GM21723 (cell line): ENCODE data around the gene CERS6.

ENCODE experiments used
- ATAC-seq: cut with Tn5 transposase; IDR thresholded peaks from one replicate; pipeline ENCODE4 v1.9.1; 2021; ENCODE audit warnings: mild to moderate bottlenecking, moderate library complexity; ENCODE audit not compliant: unreplicated experiment

The CERS6 gene

DNA sequence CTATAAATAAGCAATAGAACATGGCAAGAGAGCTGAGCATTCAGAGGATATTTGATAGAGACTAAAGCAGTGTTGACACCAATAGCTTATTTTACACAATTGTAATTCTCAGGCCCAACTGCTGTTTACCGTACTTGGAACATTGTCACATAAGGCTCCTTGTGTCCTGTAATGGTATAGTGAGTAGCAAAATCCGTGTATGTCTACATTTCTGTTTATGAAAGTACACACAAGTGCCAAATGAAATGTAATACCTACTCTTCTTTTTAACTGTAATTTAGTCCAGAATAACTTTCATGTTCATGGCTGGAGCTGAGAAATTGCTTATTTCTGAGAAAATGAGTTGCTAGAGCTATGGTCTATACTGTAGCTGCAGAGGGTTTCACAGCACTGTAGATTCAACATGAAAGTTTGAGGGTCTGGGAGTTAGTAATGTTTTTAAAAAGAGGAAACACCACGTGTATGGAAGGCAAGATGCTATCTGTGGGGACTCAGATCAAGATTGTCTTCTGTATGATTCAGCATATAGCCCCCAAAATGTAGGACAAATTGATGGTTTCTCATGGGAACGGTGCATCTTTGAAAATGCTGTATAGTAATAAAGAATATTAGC lies 236.2 kb downstream of the CERS6 start:
- ATAC-seq: no peak

DNA sequence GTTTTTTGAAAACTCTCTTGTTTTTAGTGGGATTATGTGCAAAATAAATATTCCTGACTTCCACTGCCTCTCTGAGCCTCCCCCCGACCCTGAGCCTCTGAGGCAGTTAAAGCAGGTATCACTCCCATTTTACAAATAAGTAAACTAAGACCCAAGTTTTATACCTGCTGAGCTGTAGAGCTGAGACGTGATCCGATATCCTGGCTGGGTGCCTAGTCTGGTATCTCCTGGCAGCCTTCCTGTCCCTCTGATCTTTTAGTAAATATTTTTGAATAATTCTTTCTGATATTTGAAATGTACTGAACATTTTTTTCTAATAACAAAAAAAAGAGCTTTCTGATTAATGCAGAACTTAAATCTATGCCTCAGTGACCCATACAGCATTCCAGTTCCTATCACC lies 238.1 kb downstream of the CERS6 start:
- ATAC-seq: no peak

DNA sequence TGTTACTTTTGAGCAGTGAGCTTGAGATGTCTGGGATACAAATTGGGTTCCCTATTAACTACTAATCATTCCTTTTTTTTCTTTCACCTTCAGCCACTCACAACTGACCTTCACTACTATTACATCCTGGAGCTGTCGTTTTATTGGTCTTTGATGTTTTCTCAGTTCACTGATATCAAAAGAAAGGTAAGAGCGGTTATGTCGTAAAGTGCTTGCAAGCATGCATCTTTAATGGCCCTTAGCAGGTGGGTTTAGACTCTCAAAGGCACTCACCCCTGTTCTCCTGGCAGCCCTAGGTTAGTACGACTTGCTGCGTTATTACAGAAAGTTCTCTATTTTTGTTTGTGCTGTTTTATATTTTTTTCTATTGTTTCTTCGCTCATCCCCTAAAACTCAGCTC lies 238.8 kb downstream of the CERS6 start:
- no peak for ATAC-seq

DNA sequence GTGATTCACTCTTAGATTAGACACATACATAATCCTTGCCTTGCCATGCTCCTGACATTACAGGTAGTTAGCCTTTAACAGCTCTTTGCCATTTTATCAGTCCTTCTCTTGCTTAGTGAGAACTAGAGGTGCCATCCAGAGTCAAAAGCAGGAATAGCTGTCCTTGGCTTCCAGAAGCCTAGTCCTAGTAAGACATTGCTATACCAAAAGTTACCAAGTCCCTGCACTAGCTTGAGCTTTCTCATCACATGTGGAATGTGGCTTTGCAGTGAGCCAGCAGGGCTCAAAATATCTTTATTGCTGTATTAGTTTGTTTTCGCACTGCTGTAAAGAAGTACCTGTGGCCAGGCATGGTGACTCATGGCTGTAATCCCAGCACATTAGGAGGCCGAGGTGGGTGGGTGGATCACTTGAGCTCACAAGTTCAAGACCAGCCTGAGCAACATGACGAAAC lies 241.6 kb downstream of the CERS6 start:
- no peak for ATAC-seq

DNA sequence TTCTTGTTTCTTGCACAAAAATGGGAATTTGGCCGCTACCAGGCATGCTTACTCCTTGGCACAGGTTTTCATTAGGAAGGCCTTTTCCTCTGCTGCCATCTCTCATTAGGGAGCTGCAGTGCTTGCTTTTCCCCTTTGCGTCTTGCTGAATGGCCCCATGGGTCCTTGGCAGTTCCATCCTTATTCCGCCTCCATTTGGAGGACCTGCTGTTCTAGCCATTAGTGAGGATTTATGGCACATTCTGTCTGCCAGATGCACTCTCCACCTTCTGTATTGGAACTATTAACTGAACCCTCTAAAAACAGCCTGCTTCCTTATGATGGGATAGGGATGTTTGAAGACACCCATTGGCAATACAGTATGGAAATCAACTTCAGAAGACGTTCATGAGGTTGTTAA lies 242.9 kb downstream of the CERS6 start:
- no peak for ATAC-seq

DNA sequence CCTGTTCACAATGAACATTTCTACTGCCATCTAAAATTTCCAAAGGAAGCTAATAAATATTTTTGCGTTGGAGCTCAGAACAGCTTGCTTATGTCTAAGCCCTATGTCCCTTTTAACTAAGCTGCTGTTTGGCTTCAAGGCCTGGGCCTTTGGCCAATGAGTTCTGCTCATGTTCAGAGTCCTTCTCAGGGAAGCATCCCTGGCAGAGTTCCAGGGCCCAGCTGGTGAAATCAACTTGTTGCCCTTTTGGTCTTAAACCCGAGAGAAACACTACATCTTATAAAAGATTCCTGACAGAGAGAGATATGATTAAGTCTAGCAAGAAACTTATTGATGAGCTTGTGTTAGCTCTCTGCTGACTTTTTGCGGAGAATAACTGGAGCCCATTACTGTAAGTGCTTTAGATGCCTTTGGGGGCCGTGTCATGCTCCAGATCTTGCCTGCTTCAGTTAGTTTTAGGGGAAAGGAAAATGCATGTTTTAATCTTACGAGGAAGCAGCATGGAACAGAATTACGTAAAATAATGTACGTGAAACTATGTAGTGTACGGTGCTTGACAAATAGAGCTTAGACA lies 243.9 kb downstream of the CERS6 start:
- no peak for ATAC-seq

DNA sequence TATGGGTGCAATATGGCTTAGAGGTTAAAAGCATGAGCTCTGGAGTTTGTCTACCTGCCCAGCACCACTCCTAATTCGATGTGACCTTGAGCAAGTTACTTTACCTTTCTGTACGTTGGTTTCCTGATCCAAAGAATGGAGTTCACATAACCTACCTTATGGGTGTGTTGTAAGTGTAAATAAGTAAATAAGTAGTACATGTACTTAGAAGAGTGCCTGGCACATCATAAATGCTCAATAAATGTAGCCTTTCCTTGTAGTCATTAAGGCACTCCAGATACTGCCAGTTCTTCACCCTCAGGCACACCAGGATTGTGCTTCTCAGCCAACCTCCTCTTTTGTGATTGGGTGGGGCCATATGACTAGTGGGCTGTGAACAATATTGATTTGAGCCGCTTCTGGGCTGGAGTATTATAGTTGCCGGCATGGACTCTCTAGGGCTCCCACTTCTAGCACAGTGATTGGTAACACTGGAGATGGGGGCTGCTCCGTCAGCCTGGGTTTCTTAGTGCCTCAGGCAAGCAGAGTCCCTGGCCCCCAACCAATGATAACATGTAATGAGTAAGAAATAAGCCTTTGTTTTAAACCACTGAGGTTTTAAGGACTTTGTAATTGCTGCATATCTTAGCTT lies 244.7 kb downstream of the CERS6 start:
- ATAC-seq: no peak

DNA sequence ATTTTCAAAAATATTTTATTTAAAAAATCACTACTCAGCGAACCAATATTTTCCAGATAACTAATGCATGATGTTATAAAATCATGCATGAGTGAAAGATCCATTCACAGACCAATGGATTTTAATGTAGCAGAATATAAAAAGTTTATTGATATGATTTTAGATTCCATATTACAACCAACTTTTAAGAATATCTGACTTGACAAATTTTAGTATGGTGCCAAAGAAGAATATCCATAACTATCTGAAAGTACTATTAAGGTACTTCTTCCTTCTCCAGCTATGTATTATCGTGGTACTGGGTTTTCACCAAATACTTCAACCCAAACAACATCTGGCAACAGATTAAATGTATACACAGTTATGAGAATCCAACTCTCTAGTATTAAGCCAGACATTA lies 246.5 kb downstream of the CERS6 start:
- ATAC-seq: no peak

DNA sequence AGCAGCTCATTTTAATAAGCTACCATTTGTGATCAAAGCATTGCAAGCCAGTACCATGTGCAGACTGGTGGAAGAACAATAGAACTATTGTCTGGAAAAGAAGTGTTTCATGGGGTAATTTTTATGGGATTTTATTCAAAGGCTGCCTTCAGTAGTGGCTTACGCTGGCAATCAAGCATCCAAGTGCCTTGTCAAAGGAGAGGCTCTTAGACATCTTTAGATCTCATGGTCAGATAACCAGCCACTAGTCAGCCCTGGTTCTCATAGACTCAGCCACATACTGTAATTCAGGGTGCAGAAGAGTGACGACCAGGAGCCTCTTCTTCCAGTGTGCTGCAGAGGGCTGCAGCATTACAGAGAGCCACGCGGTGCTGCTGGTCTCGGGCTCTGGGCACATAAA lies 247.9 kb downstream of the CERS6 start:
- no peak for ATAC-seq

DNA sequence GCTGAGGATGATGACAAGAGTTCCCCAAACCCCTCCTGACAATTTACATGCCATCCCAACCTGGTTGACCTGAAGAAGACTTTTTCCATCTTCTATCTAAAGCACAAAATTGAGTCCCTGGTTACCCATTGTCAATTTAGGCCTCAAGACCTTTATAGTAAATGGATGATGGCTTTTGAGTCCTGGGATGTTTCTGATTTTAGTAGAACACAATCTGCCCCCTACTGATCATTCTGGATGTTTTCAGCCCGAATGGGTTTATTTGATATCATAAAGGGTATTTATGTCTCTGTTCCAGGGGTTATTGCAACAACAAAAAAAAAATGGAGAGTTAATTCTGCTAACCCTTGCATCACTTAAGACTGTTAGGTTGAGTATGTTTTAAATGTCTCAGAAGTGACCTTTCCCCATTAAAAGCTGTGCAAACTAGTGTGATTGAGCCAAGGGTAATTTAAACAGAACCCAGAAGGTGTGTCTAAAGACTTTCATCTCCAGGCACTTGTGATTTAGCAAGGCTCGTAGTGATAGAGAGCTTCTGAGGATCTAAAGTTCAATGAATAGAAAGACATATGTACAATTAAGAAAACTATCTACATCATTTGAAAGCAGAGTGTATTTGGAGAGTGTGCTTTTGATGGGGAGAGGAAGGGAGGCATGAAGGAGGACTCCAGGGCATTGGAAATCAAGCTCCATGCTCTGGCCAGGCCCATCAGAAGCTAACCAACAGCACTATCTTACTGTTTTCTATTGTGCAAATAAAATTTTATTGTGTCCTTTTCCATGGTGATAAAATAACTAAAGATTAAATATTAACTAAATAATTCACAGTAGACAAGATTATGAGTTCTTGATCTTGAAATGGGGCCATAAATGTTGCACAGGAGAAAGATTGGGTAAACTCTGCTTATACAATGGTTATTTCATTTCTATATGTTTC lies 249.7 kb downstream of the CERS6 start:
- peak; percentile 56 for ATAC-seq

DNA sequence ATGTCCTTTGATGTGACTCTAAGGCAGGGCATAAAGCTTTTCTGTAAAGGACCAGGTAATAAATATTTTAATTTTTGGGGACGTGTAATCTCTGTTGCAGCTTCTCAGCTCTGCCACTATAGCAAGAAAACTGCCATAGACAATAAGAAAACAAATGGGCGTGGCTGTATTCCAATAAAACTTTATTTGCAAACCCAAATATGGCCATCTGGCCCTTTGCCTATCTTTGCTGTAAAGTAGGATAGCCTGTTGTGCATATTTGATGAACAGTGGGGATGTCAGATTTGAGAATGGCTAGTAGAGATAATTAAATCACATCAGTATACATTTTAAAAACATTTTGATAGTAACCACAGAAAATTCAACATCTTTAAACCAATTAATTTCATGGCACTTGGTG lies 250.7 kb downstream of the CERS6 start:
- no peak for ATAC-seq

DNA sequence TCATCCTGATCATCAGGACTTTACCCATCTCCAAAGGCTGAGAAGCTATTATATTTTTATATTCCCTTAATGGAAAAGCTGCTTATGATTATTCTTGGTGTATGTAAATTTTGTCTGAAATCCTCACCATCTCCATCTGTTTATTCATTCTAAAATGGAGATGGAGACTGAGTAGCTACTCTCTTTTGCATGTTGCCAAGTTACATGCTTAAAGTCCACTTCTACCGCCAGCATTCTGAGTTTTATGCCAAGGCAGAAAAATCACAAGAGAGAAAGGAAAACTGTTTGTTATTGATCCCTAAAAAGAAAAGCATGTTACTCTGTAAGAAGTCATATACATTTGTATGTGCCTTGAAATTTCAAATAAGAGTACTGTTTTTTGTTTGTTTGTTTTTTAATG lies 252.0 kb downstream of the CERS6 start:
- no peak for ATAC-seq

DNA sequence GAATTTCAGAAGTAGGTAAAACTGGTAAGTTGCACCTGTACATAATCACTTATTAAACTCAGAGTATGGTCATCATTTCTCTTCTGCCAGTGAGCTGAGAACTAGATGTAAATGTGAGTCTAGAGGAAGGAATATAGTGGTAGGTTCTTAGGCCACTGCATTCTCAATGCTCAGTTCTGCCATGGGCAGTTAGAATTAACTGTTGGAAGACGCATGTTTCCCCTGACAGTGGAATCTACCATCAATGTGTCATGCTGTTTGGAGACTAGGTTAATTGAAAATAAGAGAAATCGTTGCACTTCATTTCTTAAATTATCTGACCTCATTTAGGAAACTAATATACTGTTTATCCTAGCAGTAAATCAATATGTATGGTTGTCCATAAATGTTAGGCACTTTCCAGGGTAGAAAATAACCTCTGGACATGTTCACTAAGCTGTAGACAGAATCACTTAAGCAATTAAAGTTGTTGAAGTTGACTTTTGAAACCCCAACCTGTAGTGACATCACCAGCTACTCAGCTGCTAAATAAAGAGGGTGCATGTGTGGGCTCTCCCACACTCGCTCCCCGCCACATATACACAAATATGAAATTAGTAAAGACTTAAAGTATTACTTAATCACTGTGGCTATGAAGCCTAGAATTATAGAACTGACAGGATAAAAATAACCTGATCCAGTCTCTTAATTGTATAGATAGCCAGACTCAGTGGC lies 254.8 kb downstream of the CERS6 start:
- no peak for ATAC-seq

DNA sequence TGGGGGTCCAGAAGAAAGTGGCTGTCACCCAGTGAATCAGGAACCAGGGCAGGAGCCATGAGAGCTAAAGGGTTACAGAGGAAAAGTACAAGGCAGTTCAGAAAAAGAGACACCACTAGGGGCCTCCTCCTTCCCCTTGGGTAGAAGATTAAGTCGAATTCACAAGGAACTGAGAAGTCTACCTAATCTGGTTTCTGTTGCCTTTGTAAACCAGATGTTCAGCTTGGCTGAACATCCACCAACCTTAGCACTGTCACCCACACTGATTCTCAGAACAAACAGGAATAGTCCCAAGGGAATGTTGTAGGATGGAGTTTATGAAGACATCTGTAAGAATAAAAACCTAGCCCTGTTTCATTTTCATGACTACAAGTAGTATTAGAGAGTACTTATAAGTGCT lies 256.0 kb downstream of the CERS6 start:
- ATAC-seq: peak; percentile 99

DNA sequence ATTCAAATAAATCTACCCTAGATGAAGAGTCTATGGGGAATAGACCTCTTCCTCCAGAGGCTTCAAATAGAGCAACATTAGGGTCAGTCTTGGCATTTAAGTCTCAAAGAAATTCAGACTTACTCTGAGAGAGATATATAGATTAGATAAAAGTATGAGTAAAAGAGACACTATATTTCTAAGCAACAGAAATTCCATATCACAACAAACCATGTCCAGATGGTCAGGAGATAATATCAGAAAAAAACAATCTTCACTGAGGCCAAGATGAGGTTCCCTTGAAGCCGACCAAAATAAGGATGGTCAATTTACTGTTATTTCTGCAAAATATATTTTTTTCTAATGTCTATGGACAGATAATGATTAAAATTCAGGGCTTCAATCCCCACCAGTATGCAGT lies 257.3 kb downstream of the CERS6 start:
- no peak for ATAC-seq

DNA sequence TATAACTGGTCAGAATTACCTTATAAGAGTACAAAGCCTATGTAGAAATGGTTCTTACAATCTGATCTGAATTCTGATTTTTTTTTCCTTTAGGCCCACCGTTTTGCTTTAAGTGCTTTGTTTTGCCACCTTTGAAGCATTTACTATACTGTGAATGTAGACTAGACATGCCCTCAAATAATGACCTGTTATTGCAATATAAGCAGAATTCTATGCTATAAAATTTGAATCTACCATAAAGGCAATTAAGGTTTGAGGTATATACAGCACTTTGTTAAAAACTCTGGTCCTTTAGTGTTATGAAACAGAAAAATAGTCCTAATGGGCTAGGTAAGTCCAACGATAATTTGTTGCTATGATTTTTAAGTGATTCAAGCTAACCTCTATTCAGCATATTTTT lies 259.8 kb downstream of the CERS6 start:
- no peak for ATAC-seq

DNA sequence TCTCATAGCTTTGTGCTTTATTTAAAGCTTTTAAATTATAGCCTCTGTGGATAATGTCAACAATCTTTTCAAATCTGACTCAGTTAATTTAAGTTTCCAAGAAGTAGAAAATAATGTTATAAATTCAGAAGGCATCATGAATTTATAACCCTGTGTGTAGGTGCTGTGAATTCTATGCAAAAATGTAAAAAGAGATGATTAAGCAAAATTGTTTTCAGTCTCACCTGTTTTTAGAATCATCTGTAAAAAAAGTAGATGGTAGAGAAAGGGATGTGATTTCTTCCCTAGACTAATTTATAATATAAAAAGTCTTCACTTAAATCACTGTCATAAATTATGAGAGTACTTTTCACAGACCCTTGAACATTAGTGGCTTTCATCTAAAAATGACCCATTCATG lies 260.8 kb downstream of the CERS6 start:
- no peak for ATAC-seq

DNA sequence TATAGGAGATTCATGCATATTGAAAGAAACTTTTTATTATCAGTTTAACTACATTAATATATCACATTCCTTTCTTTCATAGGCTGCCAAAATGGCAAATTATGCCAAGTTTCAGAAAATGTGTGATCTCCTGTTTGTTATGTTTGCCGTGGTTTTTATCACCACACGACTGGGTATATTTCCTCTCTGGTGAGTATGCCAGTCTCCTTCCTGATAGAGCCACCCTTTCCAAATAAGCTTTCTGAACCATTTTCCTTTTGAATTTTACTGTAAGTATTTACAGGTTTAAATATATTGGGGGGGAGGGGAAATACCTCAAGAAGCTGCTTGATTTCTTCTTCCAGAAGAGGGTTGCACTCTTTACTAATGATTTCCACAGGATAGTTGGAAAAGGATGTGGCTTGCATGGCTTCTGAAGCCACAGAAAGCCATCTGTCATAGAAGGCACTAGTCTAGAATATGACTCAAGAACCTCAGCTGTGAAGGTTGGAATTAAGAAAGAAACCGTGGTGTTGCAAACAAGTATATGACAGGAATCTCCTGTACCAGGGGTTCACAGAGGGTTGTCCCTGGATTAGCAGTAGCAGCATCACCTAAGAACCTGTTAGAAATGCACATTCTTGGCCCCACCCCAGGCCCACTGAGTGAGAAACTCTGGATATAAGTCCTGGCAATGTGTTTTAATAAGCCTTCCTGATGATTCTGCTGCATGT lies 261.9 kb downstream of the CERS6 start:
- ATAC-seq: no peak

DNA sequence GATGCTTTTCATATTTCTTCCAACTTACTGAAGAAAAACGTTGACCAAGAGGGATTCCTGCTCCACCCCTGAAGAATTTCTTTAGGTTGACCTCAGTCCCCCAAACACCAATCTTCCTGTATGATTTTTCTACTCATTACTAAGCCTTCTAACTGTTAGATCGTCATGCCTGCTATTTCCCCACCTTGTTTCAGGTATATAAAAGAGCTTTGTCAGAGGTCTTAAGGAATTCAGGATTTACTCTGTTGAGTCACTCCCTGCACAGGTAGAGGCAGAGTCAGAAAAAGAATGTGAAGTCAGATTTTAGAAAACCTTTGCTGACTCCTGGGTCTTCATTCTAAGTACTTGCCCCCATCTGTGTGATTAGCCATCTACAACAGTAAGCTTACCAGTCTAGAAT lies 262.6 kb downstream of the CERS6 start:
- ATAC-seq: no peak

DNA sequence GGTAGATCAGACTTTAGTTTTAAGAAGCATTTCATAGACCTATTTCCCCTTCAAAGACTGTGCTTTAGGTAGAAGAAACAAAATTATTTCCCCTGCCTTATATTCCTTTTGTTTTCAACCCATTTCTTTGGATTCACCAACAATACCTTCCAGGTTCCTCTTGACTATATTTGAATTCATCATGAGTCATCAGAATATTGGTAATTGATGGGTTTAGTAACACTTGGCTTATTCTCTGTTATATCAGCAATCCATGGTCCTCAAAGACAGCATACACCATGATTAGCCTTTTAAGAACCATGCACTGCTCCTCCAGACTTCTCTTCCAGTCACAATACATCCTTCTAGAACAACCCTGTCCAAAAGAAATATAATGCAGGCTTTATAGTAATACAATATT lies 263.4 kb downstream of the CERS6 start:
- no peak for ATAC-seq
